GM21717 (cell line): ENCODE measurements around the gene ALDH3B2.
"Not testable (repeated sequence)": the region's sequence is repeated elsewhere in the genome, so short reads cannot be mapped to it uniquely, and the experiment has no call there.

Experiments
- ATAC-seq: cut with Tn5 transposase; IDR thresholded peaks from one replicate; pipeline ENCODE4 v1.9.1; 2021; ENCODE audit warnings: mild to moderate bottlenecking, moderate library complexity; ENCODE audit not compliant: unreplicated experiment

Gene ALDH3B2

GRCh38 chr11:67644472-67645418 lies 29.7 kb downstream of the ALDH3B2 start:
- ATAC-seq: no peak

GRCh38 chr11:67644042-67644441 lies 30.4 kb downstream of the ALDH3B2 start:
- no peak for ATAC-seq

- ATAC-seq: no peak
Observed at GRCh38 chr11:67642173-67643120, 32.0 kb downstream of the ALDH3B2 start.

- ATAC-seq: no peak
Observed at GRCh38 chr11:67641338-67642172, 32.9 kb downstream of the ALDH3B2 start.

GRCh38 chr11:67640758-67641337 lies 33.6 kb downstream of the ALDH3B2 start:
- no peak for ATAC-seq

- ATAC-seq: no peak
Observed at GRCh38 chr11:67640021-67640757, 34.2 kb downstream of the ALDH3B2 start.

GRCh38 chr11:67639438-67639859 lies 35.0 kb downstream of the ALDH3B2 start, which contains the start of gene TBX10:
Gene TBX10, minus strand, starts transcription at chr11:67639763. Its CDS starts 291 bp downstream, at chr11:67639472.
- no peak for ATAC-seq

- no peak for ATAC-seq
Observed at GRCh38 chr11:67638535-67639437, 35.6 kb downstream of the ALDH3B2 start.

- ATAC-seq: not testable (repeated sequence)
Observed at GRCh38 chr11:67637441-67637840, 37.0 kb downstream of the ALDH3B2 start.

- ATAC-seq: no peak
Observed at GRCh38 chr11:67636962-67637361, 37.5 kb downstream of the ALDH3B2 start.

- ATAC-seq: no peak
Observed at GRCh38 chr11:67635231-67635521, 39.2 kb downstream of the ALDH3B2 start.

- ATAC-seq: no peak
Observed at GRCh38 chr11:67634366-67635230, 39.8 kb downstream of the ALDH3B2 start.

- no peak for ATAC-seq
Observed at GRCh38 chr11:67633758-67634365, 40.6 kb downstream of the ALDH3B2 start.

GRCh38 chr11:67632982-67633755 lies 41.3 kb downstream of the ALDH3B2 start:
- ATAC-seq: no peak

- ATAC-seq: no peak
Observed at GRCh38 chr11:67632175-67632981, 42.0 kb downstream of the ALDH3B2 start.

GRCh38 chr11:67631853-67632174 lies 42.6 kb downstream of the ALDH3B2 start:
- ATAC-seq: no peak
